ENCODE results near the gene CD47.

CD47 gene

DNA sequence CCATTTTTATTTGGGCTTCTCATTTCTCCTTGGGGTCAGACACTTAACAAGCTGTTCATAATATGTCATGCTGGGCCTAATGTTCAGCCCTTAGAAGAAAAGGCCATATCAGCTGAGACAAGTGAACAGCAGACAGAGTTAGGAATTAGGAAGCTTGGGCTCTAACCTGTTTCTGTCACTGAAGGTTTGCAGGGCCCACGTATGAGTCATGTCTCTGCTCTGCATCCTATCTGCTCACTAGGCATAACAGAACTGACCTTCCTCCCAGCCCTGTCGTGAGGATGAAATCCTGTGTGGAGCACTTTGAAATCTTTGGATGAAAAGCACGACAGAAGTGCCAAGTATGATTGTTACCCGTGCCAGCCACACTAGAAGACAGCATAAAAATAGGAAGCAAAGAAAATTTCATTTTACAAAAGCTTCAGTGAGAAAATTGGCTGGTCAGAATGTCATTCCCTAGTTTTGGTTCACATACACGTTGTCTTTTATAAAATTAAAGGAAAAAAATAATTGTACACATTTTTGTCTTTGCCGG, 26.5 kb upstream of the CD47 start:
- no peaks in the 10 kb centered on the region for H3K36me3 ChIP-seq (ENCODE audit: control insufficient read depth, insufficient read depth, low read length)
- H3K4me3 ChIP-seq (ENCODE audit: insufficient read depth, low read depth, low read length, poor library complexity, severe bottlenecking) = no peak overlapping the region
- no peaks in the 10 kb centered on the region for H3K9me3 ChIP-seq (ENCODE audit: control insufficient read depth, low read length)
- no peak for DNase-seq
- no peaks in the 10 kb centered on the region for H3K27me3 ChIP-seq (replicated peaks; ENCODE audit: control insufficient read depth, insufficient read depth, low read length, poor library complexity, severe bottlenecking)
- no peak overlapping the region for H3K27ac ChIP-seq (ENCODE audit: insufficient read depth, low read length, poor library complexity, severe bottlenecking)
- peaks cover 9% of the 10 kb centered on the region for H3K4me1 ChIP-seq (ENCODE audit: control insufficient read depth, insufficient read depth, low read length, poor library complexity, severe bottlenecking)

DNA sequence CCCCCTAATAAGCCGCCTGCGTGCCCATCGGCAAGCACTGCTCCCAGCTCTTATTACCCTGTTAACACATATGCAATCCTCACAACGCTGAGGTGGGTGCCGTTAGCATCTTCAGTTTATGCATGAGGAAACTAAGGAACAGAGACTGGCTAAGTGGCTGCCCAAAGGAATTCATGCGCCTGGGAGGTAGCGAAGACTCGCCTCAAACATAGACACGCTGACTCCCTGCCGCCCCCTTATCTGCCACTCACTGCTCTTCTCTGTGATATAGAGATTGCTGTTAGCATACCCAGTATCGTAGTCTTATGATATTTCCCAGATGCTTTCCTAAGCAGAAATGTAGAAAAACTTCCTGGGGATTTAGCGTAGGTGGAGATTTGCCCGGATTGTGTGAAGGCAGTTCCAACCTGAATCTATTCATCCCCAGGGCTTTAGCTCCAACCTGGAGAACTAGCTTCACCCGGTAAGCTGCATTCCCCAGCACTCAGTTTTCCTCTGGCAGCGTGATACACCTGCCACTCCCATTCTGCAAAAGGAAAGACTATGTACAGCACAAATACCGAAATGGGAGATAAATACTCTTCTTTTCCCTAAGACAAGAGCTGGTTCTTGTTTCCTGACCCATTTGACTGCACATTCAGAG, 23.7 kb upstream of the CD47 start:
- no peak overlapping the region for H3K27ac ChIP-seq (ENCODE audit: insufficient read depth, low read length, poor library complexity, severe bottlenecking)
- no peak for DNase-seq
- H3K9me3 ChIP-seq (ENCODE audit: control insufficient read depth, low read length) = no peaks in the 10 kb centered on the region
- no peak overlapping the region for H3K4me3 ChIP-seq (ENCODE audit: insufficient read depth, low read depth, low read length, poor library complexity, severe bottlenecking)
- no peaks in the 10 kb centered on the region for H3K36me3 ChIP-seq (ENCODE audit: control insufficient read depth, insufficient read depth, low read length)
- H3K4me1 ChIP-seq (ENCODE audit: control insufficient read depth, insufficient read depth, low read length, poor library complexity, severe bottlenecking) = peaks cover 5% of the 10 kb centered on the region
- H3K27me3 ChIP-seq (replicated peaks; ENCODE audit: control insufficient read depth, insufficient read depth, low read length, poor library complexity, severe bottlenecking) = no peaks in the 10 kb centered on the region

- no peaks in the 10 kb centered on the region for H3K9me3 ChIP-seq (ENCODE audit: control insufficient read depth, low read length)
- H3K27ac ChIP-seq (ENCODE audit: insufficient read depth, low read length, poor library complexity, severe bottlenecking) = no peak overlapping the region
- H3K4me3 ChIP-seq (ENCODE audit: insufficient read depth, low read depth, low read length, poor library complexity, severe bottlenecking) = no peak overlapping the region
- H3K36me3 ChIP-seq (ENCODE audit: control insufficient read depth, insufficient read depth, low read length) = no peaks in the 10 kb centered on the region
- peaks cover 3% of the 10 kb centered on the region for H3K4me1 ChIP-seq (ENCODE audit: control insufficient read depth, insufficient read depth, low read length, poor library complexity, severe bottlenecking)
- no peak for DNase-seq
- H3K27me3 ChIP-seq (replicated peaks; ENCODE audit: control insufficient read depth, insufficient read depth, low read length, poor library complexity, severe bottlenecking) = no peaks in the 10 kb centered on the region
These were observed 23.1 kb upstream of the CD47 start for GRCh38 chr3:108113975-108114374.

DNA sequence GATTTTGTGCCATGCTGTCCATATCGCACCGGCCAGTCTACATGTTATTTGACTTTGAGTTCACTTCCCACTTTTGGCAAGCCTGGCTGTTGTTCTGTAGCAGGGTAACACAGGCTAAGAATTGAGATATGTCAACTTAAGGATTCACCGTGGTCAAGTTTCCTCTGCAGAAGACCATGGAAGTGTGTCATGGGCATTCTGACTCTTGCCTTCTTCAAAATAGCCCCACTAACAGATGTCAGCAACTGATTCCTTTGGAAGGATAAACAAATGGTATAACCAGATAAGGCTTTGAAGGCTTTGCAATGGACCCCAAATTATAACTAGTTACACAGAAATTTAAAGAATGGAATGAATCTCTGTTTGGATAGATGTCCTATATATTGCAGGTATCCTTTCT, 20.1 kb upstream of the CD47 start:
- Histone ChIP-seq H3K27ac (ENCODE audit: insufficient read depth, low read length, poor library complexity, severe bottlenecking) (no peak overlapping the region), H3K4me1 (ENCODE audit: control insufficient read depth, insufficient read depth, low read length, poor library complexity, severe bottlenecking) (no peaks in the 10 kb centered on the region), H3K9me3 (ENCODE audit: control insufficient read depth, low read length) (no peaks in the 10 kb centered on the region), H3K36me3 (ENCODE audit: control insufficient read depth, insufficient read depth, low read length) (no peaks in the 10 kb centered on the region), H3K4me3 (ENCODE audit: insufficient read depth, low read depth, low read length, poor library complexity, severe bottlenecking) (no peak overlapping the region), H3K27me3 (replicated peaks; ENCODE audit: control insufficient read depth, insufficient read depth, low read length, poor library complexity, severe bottlenecking) (no peaks in the 10 kb centered on the region)
- DNase-seq = no peak

- Histone ChIP-seq H3K9me3 (ENCODE audit: control insufficient read depth, low read length) (no peaks in the 10 kb centered on the region), H3K36me3 (ENCODE audit: control insufficient read depth, insufficient read depth, low read length) (no peaks in the 10 kb centered on the region), H3K4me1 (ENCODE audit: control insufficient read depth, insufficient read depth, low read length, poor library complexity, severe bottlenecking) (no peaks in the 10 kb centered on the region), H3K4me3 (ENCODE audit: insufficient read depth, low read depth, low read length, poor library complexity, severe bottlenecking) (no peak overlapping the region), H3K27me3 (replicated peaks; ENCODE audit: control insufficient read depth, insufficient read depth, low read length, poor library complexity, severe bottlenecking) (no peaks in the 10 kb centered on the region), H3K27ac (ENCODE audit: insufficient read depth, low read length, poor library complexity, severe bottlenecking) (no peak overlapping the region)
- DNase-seq = no peak
These were observed 17.6 kb upstream of the CD47 start for GRCh38 chr3:108108416-108108815.

- DNase-seq = no peak
- no peaks in the 10 kb centered on the region for H3K27me3 ChIP-seq (replicated peaks; ENCODE audit: control insufficient read depth, insufficient read depth, low read length, poor library complexity, severe bottlenecking)
- H3K4me3 ChIP-seq (ENCODE audit: insufficient read depth, low read depth, low read length, poor library complexity, severe bottlenecking) = no peak overlapping the region
- H3K4me1 ChIP-seq (ENCODE audit: control insufficient read depth, insufficient read depth, low read length, poor library complexity, severe bottlenecking) = peaks cover 3% of the 10 kb centered on the region
- no peaks in the 10 kb centered on the region for H3K36me3 ChIP-seq (ENCODE audit: control insufficient read depth, insufficient read depth, low read length)
- no peaks in the 10 kb centered on the region for H3K9me3 ChIP-seq (ENCODE audit: control insufficient read depth, low read length)
- no peak overlapping the region for H3K27ac ChIP-seq (ENCODE audit: insufficient read depth, low read length, poor library complexity, severe bottlenecking)
These were observed 15.6 kb upstream of the CD47 start for GRCh38 chr3:108106449-108106848.

DNA sequence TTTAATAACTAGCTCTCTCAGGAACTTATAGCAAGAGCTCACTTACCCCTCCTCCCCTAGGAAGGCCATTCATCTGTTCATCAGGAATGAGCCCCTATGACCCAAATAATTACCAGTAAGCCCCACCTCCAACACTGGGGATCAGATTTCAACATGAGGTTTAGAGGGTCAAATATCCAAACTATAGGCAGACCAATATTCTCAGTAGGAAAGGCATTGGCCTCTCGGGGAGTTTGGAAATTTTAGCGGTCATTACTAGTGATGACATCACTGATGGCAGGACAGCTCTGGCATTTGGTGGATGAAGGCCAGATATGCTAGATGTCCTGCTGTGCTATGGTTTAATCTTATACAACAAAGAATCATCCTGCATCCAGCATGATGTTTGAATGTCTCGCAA, 15.2 kb upstream of the CD47 start:
- Histone ChIP-seq H3K27me3 (replicated peaks; ENCODE audit: control insufficient read depth, insufficient read depth, low read length, poor library complexity, severe bottlenecking) (no peaks in the 10 kb centered on the region), H3K4me1 (ENCODE audit: control insufficient read depth, insufficient read depth, low read length, poor library complexity, severe bottlenecking) (peaks cover 8% of the 10 kb centered on the region)
- DNase-seq = no peak

GRCh38 chr3:108103886-108104797, 13.3 kb upstream of the CD47 start:
- H3K36me3 ChIP-seq (ENCODE audit: control insufficient read depth, insufficient read depth, low read length) = no peaks in the 10 kb centered on the region
- no peak overlapping the region for H3K4me3 ChIP-seq (ENCODE audit: insufficient read depth, low read depth, low read length, poor library complexity, severe bottlenecking)
- no peaks in the 10 kb centered on the region for H3K9me3 ChIP-seq (ENCODE audit: control insufficient read depth, low read length)
- peaks cover 15% of the 10 kb centered on the region for H3K4me1 ChIP-seq (ENCODE audit: control insufficient read depth, insufficient read depth, low read length, poor library complexity, severe bottlenecking)
- H3K27ac ChIP-seq (ENCODE audit: insufficient read depth, low read length, poor library complexity, severe bottlenecking) = no peak overlapping the region
- DNase-seq = no peak
- no peaks in the 10 kb centered on the region for H3K27me3 ChIP-seq (replicated peaks; ENCODE audit: control insufficient read depth, insufficient read depth, low read length, poor library complexity, severe bottlenecking)

More for the DNA sequence above, 15.2 kb upstream of the CD47 start:
- no peak overlapping the region for H3K27ac ChIP-seq (ENCODE audit: insufficient read depth, low read length, poor library complexity, severe bottlenecking)
- H3K4me3 ChIP-seq (ENCODE audit: insufficient read depth, low read depth, low read length, poor library complexity, severe bottlenecking) = no peak overlapping the region
- H3K36me3 ChIP-seq (ENCODE audit: control insufficient read depth, insufficient read depth, low read length) = no peaks in the 10 kb centered on the region
- no peaks in the 10 kb centered on the region for H3K9me3 ChIP-seq (ENCODE audit: control insufficient read depth, low read length)

- Histone ChIP-seq H3K4me3 (ENCODE audit: insufficient read depth, low read depth, low read length, poor library complexity, severe bottlenecking) (no peak overlapping the region), H3K9me3 (ENCODE audit: control insufficient read depth, low read length) (no peaks in the 10 kb centered on the region), H3K4me1 (ENCODE audit: control insufficient read depth, insufficient read depth, low read length, poor library complexity, severe bottlenecking) (peaks cover 15% of the 10 kb centered on the region), H3K27me3 (replicated peaks; ENCODE audit: control insufficient read depth, insufficient read depth, low read length, poor library complexity, severe bottlenecking) (no peaks in the 10 kb centered on the region), H3K36me3 (ENCODE audit: control insufficient read depth, insufficient read depth, low read length) (no peaks in the 10 kb centered on the region), H3K27ac (ENCODE audit: insufficient read depth, low read length, poor library complexity, severe bottlenecking) (no peak overlapping the region)
- no peak for DNase-seq
These were observed 12.4 kb upstream of the CD47 start for GRCh38 chr3:108103040-108103751.

Measured in effector memory CD4-positive, alpha-beta T cell (primary cell).